Cardiac muscle cell (in vitro differentiated cells and primary cell): Measurements from ENCODE around the gene PRKG1. TPM values are rescaled to one million over a fixed set of nuclear protein-coding genes. Genes with fewer than 3 reads are reported as not detected.

Experiments used
- DNase-seq, 2 donors: peaks; one replicate each; pipeline versions ENCODE4 v3.0.0 to v3.0.0-alpha.2; 2010 to 2017; ENCODE audit warnings: low read depth in 1 of 2, low spot score in 1 of 2
- H3K27ac ChIP-seq: fragments of 200-600 bp; sonication (generic); 2 replicates; pipeline ENCODE4 v1.5.1; 2016
- H3K27me3 ChIP-seq: fragments of 200-600 bp; sonication (generic); 2 replicates; pipeline ENCODE4 v1.6.0; 2016; ENCODE audit warnings: control low read depth
- H3K36me3 ChIP-seq: fragments of 200-600 bp; sonication (generic); 2 replicates; pipeline ENCODE4 v1.5.1; 2016; ENCODE audit warnings: control low read depth
- H3K4me1 ChIP-seq: fragments of 200-600 bp; sonication (generic); 2 replicates; pipeline ENCODE4 v1.8.1; 2017; ENCODE audit warnings: low read depth, mild to moderate bottlenecking, mixed run types
- H3K4me3 ChIP-seq: fragments of 200-600 bp; sonication (generic); 2 replicates; pipeline ENCODE4 v1.5.1; 2016; ENCODE audit warnings: mild to moderate bottlenecking
- H3K9me3 ChIP-seq: fragments of 200-600 bp; sonication (generic); 2 replicates; pipeline ENCODE4 v1.5.1; 2017; ENCODE audit warnings: low read depth, mild to moderate bottlenecking, control low read depth
- polyA plus RNA-seq: library from polyadenylated mRNA; unstranded; fragments of >200 nt; fragmentation: Nextera tagmentation; extraction: Ambion mirVana; gene quantifications from 2 replicates; pipeline ENCODE4 v1.2.1, GENCODE V29; 2016
- total RNA-seq: library from RNA; depleted of rRNA; stranded (reverse); fragments of >200 nt; gene quantifications from 2 replicates; pipeline ENCODE4 v1.2.3, GENCODE V29; 2016
- TF ChIP-seq, protein P1 (sequence below): IDR thresholded peaks from 2 replicates; pipeline ENCODE4 v1.5.1; 2012; ENCODE audit warnings: low read depth, mild to moderate bottlenecking, low read length

The PRKG1 gene
- total and polyA plus RNA-seq, 2 experiments from 2014 or later, result 2.9 to 13.3 TPM

DNA sequence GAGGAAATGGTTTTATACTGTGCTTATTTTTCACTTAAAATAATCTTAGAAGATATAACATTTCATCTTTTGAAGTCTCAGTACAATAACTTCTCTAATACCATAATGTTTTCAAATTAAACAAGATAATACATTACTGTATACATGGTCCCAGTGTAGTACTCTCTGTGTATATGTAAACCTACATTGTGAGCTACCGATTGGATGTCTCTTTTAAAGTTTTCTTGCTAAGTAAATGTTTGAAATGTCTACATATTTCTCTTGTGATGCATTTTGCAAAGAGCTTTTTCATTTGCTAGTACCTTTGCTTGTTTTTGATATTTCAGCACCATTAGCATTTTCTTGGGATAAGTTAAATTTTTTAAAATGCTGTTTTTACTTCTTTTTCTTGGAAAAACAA is 94.8 kb downstream of the PRKG1 start:
- no peaks in the 10 kb centered on the region for H3K27me3 ChIP-seq
- H3K4me1 ChIP-seq, result no peaks in the 10 kb centered on the region
- H3K36me3 ChIP-seq, result no peaks in the 10 kb centered on the region
- H3K4me3 ChIP-seq, result no peak overlapping the region
- no peak overlapping the region for H3K27ac ChIP-seq
- DNase-seq, result no peak
- no peaks in the 10 kb centered on the region for H3K9me3 ChIP-seq
- TF ChIP-seq, protein P1, sequence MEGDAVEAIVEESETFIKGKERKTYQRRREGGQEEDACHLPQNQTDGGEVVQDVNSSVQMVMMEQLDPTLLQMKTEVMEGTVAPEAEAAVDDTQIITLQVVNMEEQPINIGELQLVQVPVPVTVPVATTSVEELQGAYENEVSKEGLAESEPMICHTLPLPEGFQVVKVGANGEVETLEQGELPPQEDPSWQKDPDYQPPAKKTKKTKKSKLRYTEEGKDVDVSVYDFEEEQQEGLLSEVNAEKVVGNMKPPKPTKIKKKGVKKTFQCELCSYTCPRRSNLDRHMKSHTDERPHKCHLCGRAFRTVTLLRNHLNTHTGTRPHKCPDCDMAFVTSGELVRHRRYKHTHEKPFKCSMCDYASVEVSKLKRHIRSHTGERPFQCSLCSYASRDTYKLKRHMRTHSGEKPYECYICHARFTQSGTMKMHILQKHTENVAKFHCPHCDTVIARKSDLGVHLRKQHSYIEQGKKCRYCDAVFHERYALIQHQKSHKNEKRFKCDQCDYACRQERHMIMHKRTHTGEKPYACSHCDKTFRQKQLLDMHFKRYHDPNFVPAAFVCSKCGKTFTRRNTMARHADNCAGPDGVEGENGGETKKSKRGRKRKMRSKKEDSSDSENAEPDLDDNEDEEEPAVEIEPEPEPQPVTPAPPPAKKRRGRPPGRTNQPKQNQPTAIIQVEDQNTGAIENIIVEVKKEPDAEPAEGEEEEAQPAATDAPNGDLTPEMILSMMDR, result no peak

DNA sequence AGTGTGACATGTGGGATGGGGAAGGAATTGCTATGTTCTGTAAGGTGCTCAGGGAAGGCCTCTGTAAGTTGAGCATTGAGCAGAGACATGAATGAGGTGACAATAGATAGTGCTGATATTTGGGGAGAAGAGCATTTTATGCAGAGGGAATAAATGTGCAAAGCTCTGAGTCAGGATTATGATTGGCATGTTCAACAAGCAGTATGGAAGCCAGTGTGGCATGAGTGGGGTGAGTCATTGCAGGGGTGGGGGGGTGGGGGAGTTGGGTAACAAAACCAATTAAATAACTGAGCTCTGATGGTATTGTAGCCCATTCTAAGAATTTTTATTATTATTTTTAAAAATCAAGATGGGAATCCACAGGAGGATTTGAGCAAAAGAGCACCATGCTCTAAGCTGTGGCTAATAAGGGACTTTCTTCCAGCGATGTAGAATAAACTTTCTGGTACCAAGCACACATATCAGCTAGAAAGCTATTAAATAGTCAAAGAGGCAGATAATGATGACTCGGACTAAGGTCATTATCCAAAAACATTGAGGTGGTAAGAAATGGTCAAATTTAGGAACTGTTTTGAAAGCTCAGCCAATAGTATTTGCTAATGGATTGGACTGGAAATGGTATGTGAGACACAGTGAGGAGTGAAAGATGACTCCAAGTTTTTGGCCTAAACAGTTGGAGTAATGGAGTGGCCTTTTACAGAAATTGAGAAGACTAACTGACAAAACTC is 96.4 kb downstream of the PRKG1 start:
- Histone ChIP-seq H3K4me3 (no peak overlapping the region), H3K4me1 (no peaks in the 10 kb centered on the region), H3K36me3 (no peaks in the 10 kb centered on the region), H3K9me3 (no peaks in the 10 kb centered on the region), H3K27me3 (no peaks in the 10 kb centered on the region), H3K27ac (no peak overlapping the region)
- TF ChIP-seq, protein P1, result no peak
- DNase-seq, result no peak

DNA sequence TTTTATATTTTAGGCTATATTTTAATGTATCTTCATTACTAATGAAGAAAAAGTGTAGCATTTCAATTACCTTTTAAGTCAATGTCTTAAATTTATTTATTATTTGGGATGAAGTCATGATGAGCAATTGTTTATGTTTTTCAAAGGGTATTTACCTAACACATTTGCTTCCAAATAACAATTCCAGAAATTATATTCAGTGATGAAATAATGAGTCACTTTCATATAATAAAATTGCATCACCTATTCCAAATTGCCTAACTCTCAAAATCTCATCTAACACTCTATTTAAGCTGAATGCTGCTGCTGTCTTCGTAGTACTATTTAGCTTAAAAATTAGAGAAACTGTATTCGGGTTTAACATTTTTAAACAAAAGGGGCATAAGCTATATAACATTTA is 97.7 kb downstream of the PRKG1 start:
- H3K36me3 ChIP-seq, result no peaks in the 10 kb centered on the region
- H3K4me3 ChIP-seq, result no peak overlapping the region
- H3K4me1 ChIP-seq, result no peaks in the 10 kb centered on the region
- H3K27ac ChIP-seq, result no peak overlapping the region
- TF ChIP-seq, protein P1, result no peak
- peak in 1 of 2 donors; percentile 67 for DNase-seq
- H3K9me3 ChIP-seq, result no peaks in the 10 kb centered on the region
- H3K27me3 ChIP-seq, result no peaks in the 10 kb centered on the region

DNA sequence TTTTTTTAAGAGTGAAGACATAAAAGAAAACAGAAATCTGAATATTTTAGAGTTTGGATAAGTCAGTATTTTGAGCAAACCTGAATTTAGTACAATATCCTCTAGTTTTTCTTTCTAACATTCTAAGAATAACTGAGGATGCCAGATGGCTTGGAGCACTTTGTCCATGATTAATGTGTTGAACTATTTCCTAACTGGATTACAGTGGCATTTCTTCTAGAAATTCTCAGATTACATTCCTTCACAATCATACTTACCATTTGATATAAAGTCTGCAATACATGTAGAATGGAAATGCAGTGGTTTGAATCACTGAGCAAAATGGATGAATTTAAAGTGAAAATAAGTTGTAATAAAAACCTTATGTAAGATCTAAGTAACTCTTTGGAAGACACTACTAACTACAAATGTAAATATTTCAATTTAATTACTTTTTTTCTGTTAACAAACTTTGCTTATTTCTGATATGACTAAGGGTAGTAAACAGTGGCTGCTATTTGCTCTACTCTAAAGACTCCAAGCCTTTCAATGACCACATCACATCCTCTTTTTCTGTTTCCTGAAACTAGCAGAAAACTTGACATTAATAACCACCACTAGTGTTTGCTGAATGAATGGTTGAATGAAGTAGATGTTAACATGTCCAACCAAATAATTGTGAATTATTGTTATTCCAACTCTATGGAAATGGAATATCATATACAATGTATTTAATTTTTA is 102.8 kb downstream of the PRKG1 start:
- Histone ChIP-seq H3K27ac (no peak overlapping the region), H3K27me3 (no peaks in the 10 kb centered on the region), H3K4me3 (no peak overlapping the region), H3K4me1 (no peaks in the 10 kb centered on the region), H3K36me3 (no peaks in the 10 kb centered on the region), H3K9me3 (no peaks in the 10 kb centered on the region)
- DNase-seq, result peak in 1 of 2 donors; percentile 74
- TF ChIP-seq, protein P1, result no peak

DNA sequence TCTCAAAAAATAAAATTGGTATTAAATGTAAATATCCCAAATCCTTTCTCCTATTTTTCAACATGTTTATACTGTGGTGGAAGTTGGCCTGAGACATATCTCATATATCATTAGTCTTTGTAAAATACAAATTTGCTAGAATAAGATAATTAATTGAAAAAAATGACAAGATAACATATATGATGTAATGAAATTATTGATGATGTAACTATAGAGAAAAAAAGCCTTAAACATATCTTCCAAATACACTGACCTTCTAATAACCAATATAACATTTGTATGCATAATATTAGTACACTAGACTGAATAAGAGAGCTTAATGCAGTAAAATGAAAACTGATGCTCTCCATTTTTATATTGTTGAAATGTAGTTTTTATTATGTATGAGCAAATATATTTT is 104.3 kb downstream of the PRKG1 start:
- H3K36me3 ChIP-seq, result no peaks in the 10 kb centered on the region
- TF ChIP-seq, protein P1, result no peak
- H3K27ac ChIP-seq, result no peak overlapping the region
- no peak for DNase-seq
- H3K4me3 ChIP-seq, result no peak overlapping the region
- H3K4me1 ChIP-seq, result no peaks in the 10 kb centered on the region
- no peaks in the 10 kb centered on the region for H3K27me3 ChIP-seq
- no peaks in the 10 kb centered on the region for H3K9me3 ChIP-seq
